ENCODE data around the gene GLUD1.
"Not testable (repeated sequence)": the region's sequence is repeated elsewhere in the genome, so short reads cannot be mapped to it uniquely, and the experiment has no call there.

Gene GLUD1

DNA sequence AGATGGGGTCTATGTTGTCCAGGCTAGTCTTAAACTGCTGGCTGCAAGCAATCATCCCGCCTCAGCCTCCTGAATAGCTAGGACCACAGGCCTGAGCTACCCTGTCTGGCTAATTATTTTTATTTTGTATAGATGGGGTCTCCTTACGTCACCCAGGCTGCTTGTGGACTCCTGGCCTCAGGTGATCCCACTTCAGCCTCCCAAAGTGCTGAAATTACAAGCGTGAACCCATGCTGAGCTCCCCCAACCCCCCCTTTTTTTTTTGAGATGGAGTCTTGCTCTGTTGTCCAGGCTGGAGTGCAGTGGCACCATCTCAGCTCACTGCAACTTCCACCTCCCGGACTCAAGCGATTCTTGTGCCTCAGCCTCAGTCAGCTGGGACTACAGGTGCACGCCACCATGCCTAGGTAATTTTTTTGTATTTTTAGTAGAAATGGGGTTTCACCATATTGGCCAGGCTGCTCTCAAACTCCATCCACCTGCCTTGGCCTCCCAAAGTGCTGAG lies 49.2 kb downstream of the GLUD1 start:
- DNase-seq (ENCODE audit: low read depth, low spot score): no peak

DNA sequence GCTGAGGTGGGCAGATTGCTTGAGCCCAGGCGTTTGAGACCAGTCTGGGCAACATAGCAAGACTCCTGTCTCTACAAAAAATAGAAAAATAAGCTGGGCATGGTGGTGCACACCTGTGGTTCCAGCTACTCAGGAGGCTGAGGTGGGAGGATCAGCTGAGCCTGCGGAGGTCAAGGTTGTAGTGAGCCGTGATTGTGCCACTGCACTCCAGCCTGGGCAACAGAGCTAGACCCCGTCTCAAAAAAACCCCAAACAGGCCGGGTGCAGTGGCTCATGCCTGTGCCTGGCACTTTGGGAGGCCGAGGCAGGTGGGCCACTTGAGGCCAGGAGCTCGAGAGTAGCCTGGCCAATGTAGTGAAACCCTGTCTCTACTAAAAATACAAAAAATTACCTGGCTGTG lies 51.1 kb downstream of the GLUD1 start:
- DNase-seq (ENCODE audit: low read depth, low spot score): not testable (repeated sequence)

DNA sequence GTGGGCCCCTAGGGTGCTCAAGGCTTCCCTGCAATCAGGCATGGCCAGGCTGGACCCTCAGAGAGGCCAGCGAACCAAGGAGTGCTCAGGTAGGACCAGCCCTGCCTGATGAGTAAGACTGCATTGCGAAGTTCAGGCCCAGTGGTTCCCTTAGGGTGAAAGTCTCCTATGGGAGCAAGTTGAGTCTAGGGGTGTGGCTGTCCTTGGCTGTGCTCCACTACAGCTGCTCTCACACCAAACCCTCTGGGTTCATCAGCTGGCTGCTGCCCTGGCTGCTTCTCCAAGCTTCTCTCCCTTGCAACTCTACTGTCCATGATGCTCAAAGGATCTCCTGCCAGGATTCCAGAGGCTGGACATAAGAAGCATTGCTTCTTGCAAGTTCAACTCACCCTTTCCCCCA lies 55.9 kb downstream of the GLUD1 start:
- no peak for DNase-seq (ENCODE audit: low read depth, low spot score)

GRCh38 chr10:87038286-87038717 lies 56.3 kb downstream of the GLUD1 start:
- no peak for DNase-seq (ENCODE audit: low read depth, low spot score)

DNA sequence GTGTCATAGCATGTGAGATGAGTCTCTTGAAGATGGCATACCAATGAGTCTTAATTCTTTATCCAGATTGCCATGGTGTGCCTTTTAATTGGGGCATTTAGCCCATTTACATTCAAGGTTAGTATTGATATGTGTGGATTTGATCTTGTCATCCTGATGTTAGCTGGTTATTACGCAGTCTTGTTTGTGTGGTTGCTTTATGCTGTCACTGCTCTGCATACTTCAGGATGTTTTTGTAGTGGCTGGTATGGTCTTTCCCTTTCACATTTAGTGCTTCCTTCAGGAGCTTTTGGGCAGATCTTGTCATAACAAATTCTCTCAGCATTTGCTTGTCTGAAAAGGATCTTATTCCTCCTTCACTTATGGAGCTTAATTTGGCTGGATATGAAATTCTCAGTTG lies 58.0 kb downstream of the GLUD1 start:
- no peak for DNase-seq (ENCODE audit: low read depth, low spot score)

DNA sequence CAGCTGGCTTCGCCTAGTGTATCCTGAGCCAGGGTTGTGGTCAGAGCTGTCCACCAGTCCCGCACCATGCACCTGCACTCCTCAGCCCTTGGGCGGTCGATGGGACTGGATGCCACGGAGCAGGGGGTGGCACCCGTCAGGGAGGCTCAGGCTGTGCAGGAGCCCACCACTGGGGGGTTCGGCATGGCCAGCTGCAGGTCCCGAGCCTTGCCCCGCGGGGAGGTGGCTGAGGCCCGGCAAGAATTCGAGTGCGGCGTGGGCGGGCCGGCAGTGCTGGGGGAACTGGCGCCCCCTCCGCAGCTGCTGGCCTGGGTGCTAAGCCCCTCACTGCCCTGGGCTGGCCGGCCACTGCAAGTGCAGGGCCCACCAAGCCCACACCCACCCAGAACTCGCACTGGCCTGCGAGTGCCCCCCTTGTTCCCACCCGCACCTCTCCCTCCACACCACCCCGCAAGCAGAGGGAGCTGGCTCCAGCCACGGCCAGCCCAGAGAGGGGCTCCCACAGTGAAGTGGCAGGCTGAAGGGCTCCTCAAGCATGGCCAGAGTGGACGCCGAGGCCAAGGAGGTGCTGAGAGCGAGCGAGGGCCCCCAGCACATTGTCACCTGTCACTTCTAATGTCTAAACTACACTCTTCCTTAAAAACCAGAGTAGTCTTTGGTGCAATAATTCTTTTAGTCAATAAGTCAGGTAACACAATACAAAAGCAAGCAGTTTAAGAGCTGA lies 63.6 kb downstream of the GLUD1 start:
- DNase-seq (ENCODE audit: low read depth, low spot score): no peak

DNA sequence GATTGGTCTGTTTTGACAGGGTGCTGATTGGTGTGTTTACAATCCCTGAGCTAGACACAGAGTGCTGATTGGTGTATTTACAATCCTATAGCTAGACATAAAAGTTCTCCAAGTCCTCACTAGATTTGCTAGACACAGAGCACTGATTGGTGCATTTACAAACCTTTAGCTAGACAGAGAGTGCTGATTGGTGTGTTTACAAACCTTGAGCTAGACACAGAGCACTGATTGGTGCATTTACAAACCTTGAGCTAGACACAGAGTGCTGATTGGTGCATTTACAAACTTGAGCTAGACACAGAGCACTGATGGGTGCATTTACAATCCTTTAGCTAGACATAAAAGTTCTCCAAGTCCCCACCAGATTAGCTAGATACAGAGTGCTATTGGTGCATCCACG lies 64.2 kb downstream of the GLUD1 start:
- DNase-seq (ENCODE audit: low read depth, low spot score): not testable (repeated sequence)

- DNase-seq (ENCODE audit: low read depth, low spot score): not testable (repeated sequence)
These were observed 67.7 kb downstream of the GLUD1 start for GRCh38 chr10:87026747-87027508.

DNA sequence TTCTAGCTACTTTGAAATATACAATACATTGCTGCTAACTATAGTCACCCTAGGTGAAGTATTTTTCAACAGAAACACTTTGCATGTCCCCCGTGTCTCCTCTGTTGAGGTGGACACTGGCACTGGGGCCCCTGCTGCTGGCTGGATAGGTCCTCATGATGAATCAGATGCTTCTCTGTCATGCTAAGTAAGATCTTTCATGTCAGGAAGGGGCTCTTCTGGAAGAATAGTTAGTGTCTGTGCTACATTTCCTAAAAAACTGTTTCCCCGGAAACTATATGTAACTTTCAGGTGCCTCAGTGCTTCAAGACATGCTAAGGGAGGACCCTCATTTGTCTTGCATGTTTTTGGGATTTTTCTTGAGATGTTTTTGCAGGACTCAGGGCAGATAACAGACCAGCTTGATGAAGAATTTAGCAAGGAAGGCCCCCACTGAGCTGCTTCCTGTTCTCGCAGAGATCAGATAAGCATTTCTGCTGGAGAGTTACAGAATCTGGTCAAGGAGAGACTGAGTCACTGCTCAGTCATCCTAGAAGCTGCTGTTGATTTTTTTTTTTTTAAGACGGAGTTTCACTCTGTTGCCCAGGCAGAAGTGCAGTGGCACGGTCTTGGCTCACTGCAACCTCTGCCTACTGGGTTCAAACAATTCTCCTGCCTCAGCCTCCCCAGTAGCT lies 69.2 kb downstream of the GLUD1 start:
- peak; percentile 70 for DNase-seq (ENCODE audit: low read depth, low spot score)

DNA sequence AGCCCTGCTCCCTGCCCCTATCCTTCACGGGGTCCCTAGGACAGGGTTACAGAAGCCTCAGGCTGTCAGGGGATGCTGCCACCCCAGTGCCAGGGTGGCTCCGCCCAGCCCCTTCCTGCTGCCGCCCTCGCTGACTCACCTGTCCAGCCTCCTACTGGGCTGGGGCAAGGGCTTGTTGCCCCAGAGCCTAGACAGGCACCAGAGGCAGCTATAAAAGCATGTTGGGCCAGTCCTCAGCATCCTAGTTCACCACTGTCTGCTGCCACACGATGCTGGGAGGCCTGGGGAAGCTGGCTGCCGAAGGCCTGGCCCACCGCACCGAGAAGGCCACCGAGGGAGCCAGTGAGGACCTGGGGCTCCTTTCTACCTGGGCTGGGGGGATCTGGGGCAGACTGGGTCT lies 74.6 kb downstream of the GLUD1 start, which contains the start of gene FAM25A:
TSS of gene FAM25A (plus strand) at position 239 of the 400 bp plus-strand sequence. CDS start at position 270, 31 bp downstream.
- DNase-seq (ENCODE audit: low read depth, low spot score): not testable (repeated sequence)

DNA sequence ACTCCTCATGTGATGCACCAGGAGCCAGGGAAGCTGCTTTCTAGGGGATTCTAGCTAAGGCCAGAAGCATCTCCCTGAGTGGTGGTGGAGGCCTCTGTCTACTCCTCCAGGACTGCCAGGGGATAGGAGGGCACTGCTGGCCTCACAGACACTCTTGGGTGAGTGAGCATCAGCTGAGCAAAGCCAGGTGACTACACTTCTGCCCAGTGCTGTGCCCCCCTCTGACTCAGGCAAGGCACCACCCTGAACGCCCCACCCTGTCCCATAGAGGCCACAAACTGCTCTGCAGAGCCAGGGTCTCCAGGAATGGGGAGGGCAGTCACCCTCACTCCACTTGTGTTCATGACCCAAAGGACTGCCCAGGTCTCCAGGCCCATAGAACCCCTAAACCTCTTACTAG lies 75.1 kb downstream of the GLUD1 start:
- DNase-seq (ENCODE audit: low read depth, low spot score): not testable (repeated sequence)

DNA sequence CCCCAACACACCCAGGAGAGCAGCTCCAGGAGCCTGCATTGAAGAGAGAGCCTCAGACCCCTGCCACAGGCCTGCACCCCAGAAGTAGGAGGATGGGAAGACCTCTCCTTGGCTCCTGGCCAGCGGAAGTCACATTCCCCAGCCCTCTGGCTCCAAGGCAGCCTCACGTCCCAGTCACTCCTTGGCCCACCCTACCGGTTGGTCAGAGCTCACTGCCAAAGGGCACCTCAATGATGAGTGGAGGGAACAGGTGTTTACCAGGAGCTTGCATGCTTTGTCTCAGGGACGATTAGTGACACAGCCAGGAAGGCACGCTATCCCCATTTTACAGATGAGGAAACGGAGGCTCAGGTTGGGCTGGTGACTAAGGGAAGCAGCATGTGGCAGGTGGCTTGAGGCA lies 75.6 kb downstream of the GLUD1 start:
- not testable (repeated sequence) for DNase-seq (ENCODE audit: low read depth, low spot score)

DNA sequence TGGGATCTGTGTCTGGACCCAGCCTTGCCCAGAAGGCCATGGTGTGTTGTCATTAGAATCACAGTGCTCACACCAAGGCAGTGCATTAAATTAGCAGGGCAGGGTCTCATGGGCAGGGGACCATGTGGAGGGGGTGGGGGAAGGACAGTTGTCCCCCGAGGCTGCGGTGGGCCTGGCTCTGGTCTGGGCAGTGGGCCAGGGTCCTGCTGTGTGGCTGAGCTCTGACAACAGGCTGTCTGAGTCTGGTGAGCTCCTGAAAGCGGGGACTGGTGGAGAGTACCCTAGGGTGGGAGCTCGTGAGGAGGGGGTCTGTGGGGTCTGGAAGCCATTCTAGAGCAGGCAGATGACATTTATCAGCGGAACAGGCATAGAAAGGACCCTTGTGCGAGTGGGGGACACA lies 76.5 kb downstream of the GLUD1 start:
- DNase-seq (ENCODE audit: low read depth, low spot score): not testable (repeated sequence)

GRCh38 chr10:87014986-87015716 lies 79.5 kb downstream of the GLUD1 start:
- not testable (repeated sequence) for DNase-seq (ENCODE audit: low read depth, low spot score)

DNA sequence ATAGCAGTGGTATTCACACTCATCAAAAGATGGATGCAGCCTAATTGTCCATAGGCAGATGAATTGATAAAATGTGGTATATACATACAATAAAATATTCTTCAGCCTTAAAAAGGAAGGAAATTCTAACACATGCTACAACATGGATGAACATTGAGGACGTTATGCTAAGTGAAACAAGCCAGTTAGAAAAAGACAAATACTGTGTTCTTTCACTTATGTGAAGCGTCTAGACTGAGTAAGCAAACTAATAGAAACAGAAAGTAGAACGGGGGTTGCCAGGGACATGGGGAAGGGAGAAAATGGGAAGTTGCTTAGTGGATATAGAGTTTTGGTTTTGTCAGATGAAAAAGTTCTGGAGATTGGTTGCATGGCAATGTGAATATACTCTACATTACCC lies 81.1 kb downstream of the GLUD1 start:
- DNase-seq (ENCODE audit: low read depth, low spot score): not testable (repeated sequence)

DNA sequence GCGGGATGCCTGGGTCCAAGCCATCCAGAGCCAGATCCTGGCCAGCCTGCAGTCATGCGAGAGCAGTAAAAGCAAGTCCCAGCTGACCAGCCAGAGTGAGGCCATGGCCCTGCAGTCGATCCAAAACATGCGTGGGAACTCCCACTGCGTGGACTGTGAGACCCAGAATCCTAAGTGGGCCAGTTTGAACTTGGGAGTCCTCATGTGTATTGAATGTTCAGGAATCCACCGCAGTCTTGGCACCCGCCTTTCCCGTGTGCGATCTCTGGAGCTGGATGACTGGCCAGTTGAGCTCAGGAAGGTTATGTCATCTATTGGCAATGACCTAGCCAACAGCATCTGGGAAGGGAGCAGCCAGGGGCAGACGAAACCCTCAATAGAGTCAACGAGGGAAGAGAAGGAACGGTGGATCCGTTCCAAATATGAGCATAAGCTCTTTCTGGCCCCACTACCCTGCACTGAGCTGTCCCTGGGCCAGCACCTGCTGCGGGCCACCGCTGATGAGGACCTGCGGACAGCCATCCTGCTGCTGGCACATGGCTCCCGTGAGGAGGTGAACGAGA lies 85.4 kb downstream of the GLUD1 start:
- not testable (repeated sequence) for DNase-seq (ENCODE audit: low read depth, low spot score)

- not testable (repeated sequence) for DNase-seq (ENCODE audit: low read depth, low spot score)
These were observed 86.3 kb downstream of the GLUD1 start for GRCh38 chr10:87008303-87008702.

DNA sequence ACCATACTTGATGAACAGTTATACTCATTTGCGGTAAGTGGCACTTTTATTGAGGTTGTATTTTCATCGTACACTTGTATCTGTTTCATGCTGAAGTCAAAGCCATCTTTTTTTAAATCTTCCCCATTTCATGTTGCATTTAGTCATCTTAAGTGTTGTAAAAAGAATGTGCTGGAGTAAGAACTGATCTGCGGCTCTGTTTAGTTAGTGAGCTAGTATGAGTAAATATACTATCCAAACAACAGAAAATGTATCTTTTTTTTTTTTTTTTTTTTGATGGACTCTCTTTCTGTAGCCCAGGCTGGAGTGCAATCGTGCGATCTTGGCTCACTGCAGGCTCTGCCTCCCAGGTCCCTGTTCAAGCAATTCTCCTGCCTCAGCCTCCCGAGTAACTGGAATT lies 87.0 kb downstream of the GLUD1 start:
- not testable (repeated sequence) for DNase-seq (ENCODE audit: low read depth, low spot score)

- DNase-seq (ENCODE audit: low read depth, low spot score): peak; percentile 42
These were observed 87.5 kb downstream of the GLUD1 start for GRCh38 chr10:87007124-87007523.

- peak; percentile 16 for DNase-seq (ENCODE audit: low read depth, low spot score)
These were observed 94.2 kb downstream of the GLUD1 start for GRCh38 chr10:87000491-87000890.

All from astrocyte of the hippocampus (primary cell).